Gastroesophageal sphincter (tissue), 4 donors: Measurements from ENCODE around the gene TOMM40. TPM values are rescaled to one million over a fixed set of nuclear protein-coding genes. Genes with fewer than 3 reads are reported as not detected.

Experiments
- ATAC-seq: fragments of 150-250 bp; one replicate; pipeline ENCODE4 v1.9.1; 2016; ENCODE audit warnings: mild to moderate bottlenecking, moderate library complexity
- H3K27ac ChIP-seq, 4 donors: fragments of 200-600 bp; sonication (generic) in 3 of 4; 1 replicate in 3 of 4; 2 replicates in 1 of 4; pipeline ENCODE4 v1.5.1; 2016 to 2019
- H3K27me3 ChIP-seq: fragments of 200-600 bp; sonication (generic); one replicate; pipeline ENCODE4 v1.5.1; 2019
- H3K36me3 ChIP-seq, 2 donors: fragments of 200-600 bp; sonication (generic); one replicate each; pipeline ENCODE4 v1.5.1; 2019; ENCODE audit warnings: control low read depth in 1 of 2
- H3K4me1 ChIP-seq, 3 donors: fragments of 200-600 bp; sonication (generic); 1 replicate in 2 of 3; 2 replicates in 1 of 3; pipeline ENCODE4 v1.5.1; 2016 to 2019; ENCODE audit warnings: control low read depth in 2 of 3
- H3K4me3 ChIP-seq, 2 donors: fragments of 200-600 bp; sonication (generic); one replicate each; pipeline ENCODE4 v1.5.1; 2019; ENCODE audit warnings: mild to moderate bottlenecking in 1 of 2, moderate library complexity in 1 of 2
- H3K9me3 ChIP-seq, 3 donors: fragments of 200-600 bp; sonication (generic); one replicate each; pipeline ENCODE4 v1.5.1; 2017 to 2019; ENCODE audit warnings: control low read depth in 2 of 3
- CTCF ChIP-seq, 4 experiments: fragments of 200-600 bp in 2 of 4; fragments of 450-650 bp in 2 of 4; sonication (generic) in 1 of 4; IDR thresholded peaks; one replicate each; pipeline ENCODE4 v1.5.1; 2017 to 2019; ENCODE audit warnings: antibody characterized with exemption in 4 of 4, mild to moderate bottlenecking in 2 of 4, moderate library complexity in 2 of 4
- EP300 ChIP-seq: sonication (generic); formaldehyde crosslinking; IDR thresholded peaks from one replicate; pipeline ENCODE4 v1.6.1; 2017; ENCODE audit warnings: antibody characterized with exemption, mild to moderate bottlenecking
- POLR2A ChIP-seq, 2 donors: fragments of 450-650 bp; IDR thresholded peaks; one replicate each; pipeline ENCODE4 v1.6.1; 2017; ENCODE audit warnings: antibody characterized with exemption in 2 of 2, mild to moderate bottlenecking in 2 of 2, moderate library complexity in 1 of 2
- POLR2AphosphoS5 ChIP-seq: sonication (generic); formaldehyde crosslinking; IDR thresholded peaks from one replicate; pipeline ENCODE4 v1.6.1; 2017; ENCODE audit warnings: antibody characterized with exemption
- WGBS, 2 donors: methylation state at CpG; one replicate each; pipeline ENCODE4 v1.1.5; 2018; ENCODE audit warnings: low coverage in 1 of 2; 5-methylcytosine and 5-hydroxymethylcytosine counted together
- total RNA-seq, 4 donors: library from RNA; depleted of rRNA; stranded (reverse); fragments of >200 nt; gene quantifications; one replicate each; pipeline ENCODE4 v1.1.0, GENCODE V29; 2016

The TOMM40 gene
- total RNA-seq, 4 donors from 2014 or later = 30.7 to 41.2 (median 33.7) TPM

GRCh38 chr19:44894052-44894400 lies 3.0 kb downstream of the TOMM40 start:
- H3K4me3 ChIP-seq = no peak overlapping the region
- no peaks in the 10 kb centered on the region for H3K27me3 ChIP-seq
- no peak overlapping the region for H3K27ac ChIP-seq
- H3K4me1 ChIP-seq = peaks cover 0 to 32% (median 20%) of the 10 kb centered on the region in 3 donors
- H3K9me3 ChIP-seq = no peaks in the 10 kb centered on the region
- no peak for TF ChIP-seq POLR2A (IDR thresholded peaks at IDR 0.05)
- TF ChIP-seq EP300 = no peak
- no peak for TF ChIP-seq CTCF (IDR thresholded peaks at IDR 0.05)
- TF ChIP-seq POLR2AphosphoS5 = no peak
- no peak for ATAC-seq
- WGBS, 2 donors = 83% methylated on average over 2 to 4 of the region's 6 CpGs
- peaks cover 0 to 67% of the 10 kb centered on the region in 2 donors for H3K36me3 ChIP-seq

GRCh38 chr19:44894946-44895345 lies 3.9 kb downstream of the TOMM40 start:
- Histone ChIP-seq H3K27me3 (no peaks in the 10 kb centered on the region), H3K36me3 (peaks cover 0 to 74% of the 10 kb centered on the region in 2 donors), H3K4me3 (no peak overlapping the region), H3K9me3 (no peaks in the 10 kb centered on the region), H3K4me1 (peaks cover 0 to 23% (median 14%) of the 10 kb centered on the region in 3 donors), H3K27ac (no peak overlapping the region)
- 73 to 79% methylated on average over 3 to 8 of the region's 9 CpGs for WGBS, 2 donors
- no peak for ATAC-seq
- TF ChIP-seq POLR2AphosphoS5 = no peak
- no peak for TF ChIP-seq EP300
- TF ChIP-seq CTCF (IDR thresholded peaks at IDR 0.05) = no peak

- Histone ChIP-seq H3K4me1 (peaks cover 0 to 4% (median 0%) of the 10 kb centered on the region in 3 donors), H3K9me3 (no peaks in the 10 kb centered on the region), H3K4me3 (no peak overlapping the region), H3K27ac (no peak overlapping the region), H3K27me3 (no peaks in the 10 kb centered on the region), H3K36me3 (peaks cover 0 to 98% of the 10 kb centered on the region in 2 donors)
- WGBS, 2 donors = 60 to 80% methylated on average over 1 to 4 of the region's 8 CpGs
- ATAC-seq = no peak
- TF ChIP-seq POLR2AphosphoS5 = no peak
- TF ChIP-seq POLR2A (IDR thresholded peaks at IDR 0.05) = no peak
- TF ChIP-seq EP300 = no peak
- no peak for TF ChIP-seq CTCF (IDR thresholded peaks at IDR 0.05)
These were observed 6.8 kb downstream of the TOMM40 start for GRCh38 chr19:44897835-44898234.

GRCh38 chr19:44900328-44901244 lies 9.5 kb downstream of the TOMM40 start:
- ATAC-seq = no peak
- Histone ChIP-seq H3K4me1 (peaks cover 0 to 20% (median 0%) of the 10 kb centered on the region in 3 donors), H3K9me3 (no peaks in the 10 kb centered on the region), H3K27me3 (peaks cover 12% of the 10 kb centered on the region), H3K4me3 (no peak overlapping the region), H3K27ac (no peak overlapping the region), H3K36me3 (peaks cover 0 to 77% of the 10 kb centered on the region in 2 donors)
- WGBS, 2 donors = no CpG with 5 or more reads among the region's 19 CpGs
- TF ChIP-seq POLR2A (IDR thresholded peaks at IDR 0.05) (no peak), EP300 (no peak), POLR2AphosphoS5 (no peak), CTCF (IDR thresholded peaks at IDR 0.05) (no peak)

GRCh38 chr19:44903216-44903601 lies 12.2 kb downstream of the TOMM40 start:
- WGBS, 2 donors = 79% methylated on average over 7 of the region's 15 CpGs; no CpG with 5 or more reads in 1 of the 2 donors
- H3K36me3 ChIP-seq = peaks cover 0 to 51% of the 10 kb centered on the region in 2 donors

More at GRCh38 chr19:44903216-44903601, 12.2 kb downstream of the TOMM40 start:
- TF ChIP-seq CTCF (IDR thresholded peaks at IDR 0.05) (no peak), POLR2AphosphoS5 (no peak), EP300 (no peak), POLR2A (IDR thresholded peaks at IDR 0.05) (no peak)
- Histone ChIP-seq H3K4me3 (no peak overlapping the region), H3K27me3 (peaks cover 38% of the 10 kb centered on the region), H3K27ac (no peak overlapping the region), H3K4me1 (peaks cover 0 to 31% (median 4%) of the 10 kb centered on the region in 3 donors), H3K9me3 (no peaks in the 10 kb centered on the region)
- ATAC-seq = no peak
